ENCODE measurements around the gene EDA.
"Not testable (repeated sequence)": the region's sequence is repeated elsewhere in the genome, so short reads cannot be mapped to it uniquely, and the experiment has no call there.

The EDA gene

DNA sequence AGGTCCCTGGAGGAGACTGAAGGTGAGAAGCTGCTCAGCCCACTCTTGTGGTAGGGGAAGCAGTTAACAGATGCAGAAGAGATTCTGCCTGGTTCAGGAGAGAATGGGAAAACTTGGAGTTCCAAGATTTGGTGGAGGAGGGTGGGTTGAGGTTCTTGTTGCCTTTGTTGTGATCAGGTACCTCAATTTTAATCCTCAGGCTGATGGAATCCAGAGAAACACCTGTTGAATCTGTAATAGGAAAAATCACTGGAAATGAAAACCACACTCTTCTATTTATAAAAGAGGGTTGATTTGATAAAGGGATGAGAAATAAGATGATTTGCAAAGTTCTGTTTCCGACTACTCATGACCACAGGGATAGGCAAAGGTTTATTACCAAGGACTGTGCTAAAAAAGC is 132.1 kb downstream of the EDA start:
- DNase-seq = no peak

DNA sequence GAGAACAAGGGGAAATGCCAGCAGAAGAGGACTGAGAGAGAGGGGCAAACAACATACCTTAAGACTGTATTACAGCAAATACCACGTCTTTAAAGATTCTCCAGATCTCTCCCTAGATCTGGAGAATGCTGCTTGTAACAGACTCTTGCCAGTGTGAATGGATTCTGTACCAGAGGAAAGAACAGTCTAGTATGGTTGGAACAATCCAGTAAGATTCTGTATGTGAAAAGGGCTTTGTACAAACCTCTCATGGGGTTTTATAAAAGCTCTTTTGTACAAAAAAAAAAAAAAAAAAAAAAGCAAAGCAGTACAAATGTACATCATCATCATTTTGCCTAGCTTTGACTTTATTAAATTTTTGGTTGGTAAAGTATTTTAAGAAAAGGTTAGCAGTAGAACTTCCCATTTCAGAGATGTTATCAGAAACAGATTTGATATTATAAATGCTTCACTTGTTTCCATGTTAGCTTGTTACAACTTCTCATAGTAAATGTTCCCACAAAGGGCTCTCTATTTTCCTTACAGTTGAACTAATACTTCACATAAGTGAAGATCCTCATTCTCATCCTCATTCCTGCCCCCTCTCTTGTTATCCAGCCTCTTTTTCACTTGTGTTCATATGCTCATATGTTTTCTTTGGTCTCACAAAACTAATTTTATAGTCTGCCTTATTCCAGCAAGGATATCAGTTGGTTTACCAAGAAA is 144.2 kb downstream of the EDA start:
- DNase-seq = no peak

DNA sequence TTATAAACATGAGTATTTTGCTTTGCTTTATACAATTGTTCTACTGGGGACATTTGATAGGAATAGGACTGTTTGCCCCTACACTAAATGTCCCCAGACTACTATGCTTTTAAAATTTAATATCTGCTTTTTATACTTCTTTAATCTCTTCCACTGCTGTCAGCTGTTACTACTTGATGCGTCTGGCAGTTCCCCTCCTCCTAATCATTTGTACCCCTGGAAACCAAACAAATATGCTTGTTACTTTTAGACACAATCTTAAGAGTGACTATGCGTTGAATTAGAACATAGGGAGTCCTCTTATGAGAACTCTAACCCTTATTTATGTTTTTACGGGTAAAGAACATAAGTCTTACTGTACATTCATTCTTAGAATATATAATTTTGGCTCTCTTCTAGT is 145.7 kb downstream of the EDA start:
- DNase-seq = no peak

DNA sequence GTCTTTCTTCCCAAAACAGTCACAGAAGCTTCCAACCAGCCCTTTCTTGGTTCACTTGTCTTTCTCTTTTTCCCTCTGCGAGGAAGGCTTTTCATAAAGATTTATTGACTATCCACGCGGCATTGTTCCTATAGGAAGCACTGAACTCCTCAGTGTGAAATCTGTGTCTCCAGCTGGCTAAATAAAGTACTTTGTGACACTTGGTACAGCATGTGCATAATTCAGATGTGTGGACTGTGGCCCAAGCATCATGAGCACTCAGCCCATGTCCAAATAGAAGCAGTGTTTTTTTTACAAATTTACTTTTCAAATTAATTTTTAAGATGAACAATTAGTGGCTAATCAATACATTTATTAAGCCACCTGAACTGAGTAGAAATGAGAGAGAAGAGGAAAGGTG is 146.4 kb downstream of the EDA start:
- DNase-seq = no peak

DNA sequence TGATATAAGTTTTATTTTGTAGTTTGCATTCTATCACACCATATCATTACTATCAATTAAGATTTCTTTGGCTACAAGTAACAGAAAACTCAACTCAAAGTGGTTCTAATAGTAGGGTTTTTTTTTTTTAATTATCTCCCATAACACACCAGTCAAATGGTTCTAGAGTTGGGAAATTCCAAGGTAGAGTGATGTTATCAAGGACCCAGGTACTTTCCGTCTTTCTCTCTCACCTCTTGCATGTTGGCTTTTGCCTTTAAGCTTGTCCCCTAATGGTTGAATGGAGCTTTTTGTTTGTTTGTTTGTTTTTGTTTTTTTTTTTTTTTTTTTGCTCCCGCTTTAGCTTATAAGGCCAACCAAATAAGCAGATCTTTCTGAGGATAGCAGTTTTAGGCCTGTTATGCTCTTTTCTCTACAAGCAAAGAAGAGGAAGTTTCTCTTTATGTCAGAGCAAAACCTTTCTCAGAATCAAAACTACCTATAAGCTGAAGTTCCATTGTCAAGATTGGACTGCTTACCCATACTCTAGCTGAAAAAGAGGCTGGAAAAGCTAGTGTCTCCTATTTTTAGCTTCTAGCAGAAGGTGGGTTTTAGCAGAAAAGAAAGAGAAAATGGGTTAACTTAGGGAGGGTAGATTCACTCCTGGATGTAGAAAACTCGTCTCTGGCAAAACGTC is 177.5 kb downstream of the EDA start:
- DNase-seq = no peak

DNA sequence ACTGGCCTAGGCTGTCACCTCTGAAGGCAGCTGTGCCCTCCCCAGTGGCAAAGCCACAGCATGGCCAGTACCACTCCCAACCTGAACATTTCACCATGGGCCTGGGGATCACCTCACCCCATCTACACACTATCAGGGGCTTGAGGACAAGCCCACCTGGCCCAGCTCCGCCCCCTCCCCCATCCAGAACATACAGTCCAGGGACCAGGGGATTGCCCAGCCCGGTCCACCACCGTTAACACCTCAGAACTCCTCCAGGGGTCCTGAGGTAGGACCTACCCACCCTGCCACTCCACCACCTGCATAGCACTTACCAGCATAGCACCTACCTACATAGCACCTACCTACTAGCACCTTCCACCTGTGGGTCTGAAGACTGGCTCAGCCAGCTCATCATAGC is 179.8 kb downstream of the EDA start:
- no peak for DNase-seq

DNA sequence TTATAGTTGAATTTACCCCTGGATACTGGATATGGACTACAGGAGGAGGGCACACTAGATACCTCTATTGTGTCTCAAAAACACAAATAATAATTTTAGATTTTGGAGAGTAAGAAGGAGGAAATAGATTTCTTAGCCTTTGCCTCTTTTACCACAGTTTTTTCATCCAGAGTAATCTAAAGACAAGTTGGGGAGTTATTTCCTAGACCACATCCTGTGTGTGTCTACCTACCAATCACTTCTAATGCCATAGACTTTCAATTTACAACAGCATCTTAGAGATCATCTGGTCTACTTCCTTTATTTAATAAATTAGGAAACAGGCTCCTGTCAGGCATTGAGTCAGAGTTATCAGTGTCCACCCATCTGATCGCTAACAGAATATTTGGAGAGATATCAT is 191.5 kb downstream of the EDA start:
- DNase-seq = no peak

DNA sequence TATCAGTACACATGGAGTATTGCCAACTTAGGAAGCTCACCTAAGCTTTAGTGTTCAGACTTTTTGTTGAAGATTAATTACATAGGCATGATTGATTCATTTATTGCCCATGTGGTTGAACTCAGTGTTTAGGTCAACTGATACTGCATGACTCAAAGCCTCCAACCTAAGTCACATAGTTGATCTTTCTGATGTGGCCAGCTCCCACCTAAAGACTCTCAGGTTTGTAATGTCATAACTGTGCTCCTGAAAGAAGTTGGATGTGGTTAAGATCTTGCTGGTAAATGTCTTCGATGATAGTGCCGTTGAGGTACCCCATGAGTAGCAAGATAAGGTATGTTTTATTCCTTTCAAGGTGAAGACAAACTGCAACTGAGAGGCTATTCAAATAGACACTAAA is 192.5 kb downstream of the EDA start:
- DNase-seq = no peak

DNA sequence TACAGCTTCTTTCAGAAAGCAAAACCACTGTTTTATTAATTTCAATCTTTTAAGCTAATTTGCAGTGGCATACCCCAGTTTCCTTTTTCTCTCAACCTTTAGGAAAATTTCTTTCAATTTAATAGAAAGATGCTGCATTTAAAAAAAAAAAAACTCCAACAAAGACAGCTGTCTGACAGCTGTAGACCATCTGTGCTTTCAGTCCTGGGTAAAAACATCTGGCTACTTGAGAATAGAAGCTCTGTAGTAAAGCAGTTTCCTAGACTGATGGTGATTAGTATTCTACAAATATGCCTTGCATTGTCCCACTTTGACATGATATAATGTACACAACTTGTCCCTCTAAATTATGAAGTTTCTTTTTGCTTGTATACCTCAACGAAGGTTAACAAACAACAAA is 197.8 kb downstream of the EDA start:
- DNase-seq = no peak

DNA sequence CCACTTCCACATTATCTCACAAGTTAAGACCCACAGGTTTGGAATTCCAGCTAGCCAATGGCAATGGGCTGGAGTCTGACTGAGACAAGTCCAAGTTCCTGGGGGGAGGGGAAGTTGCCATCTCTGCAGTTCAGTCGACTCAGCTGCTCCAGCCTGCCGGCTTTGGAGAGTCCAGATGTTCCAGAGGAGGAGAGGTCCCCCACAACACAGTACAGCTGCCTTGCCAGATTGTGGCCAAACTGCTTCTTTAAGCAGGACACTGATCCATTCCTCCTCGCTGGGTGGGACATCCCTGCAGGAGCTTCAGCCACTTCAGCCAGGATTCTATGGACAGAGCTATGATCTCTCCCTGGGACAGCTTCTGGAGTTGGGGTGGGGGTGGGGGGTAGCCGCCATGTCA is 199.2 kb downstream of the EDA start:
- DNase-seq = no peak

DNA sequence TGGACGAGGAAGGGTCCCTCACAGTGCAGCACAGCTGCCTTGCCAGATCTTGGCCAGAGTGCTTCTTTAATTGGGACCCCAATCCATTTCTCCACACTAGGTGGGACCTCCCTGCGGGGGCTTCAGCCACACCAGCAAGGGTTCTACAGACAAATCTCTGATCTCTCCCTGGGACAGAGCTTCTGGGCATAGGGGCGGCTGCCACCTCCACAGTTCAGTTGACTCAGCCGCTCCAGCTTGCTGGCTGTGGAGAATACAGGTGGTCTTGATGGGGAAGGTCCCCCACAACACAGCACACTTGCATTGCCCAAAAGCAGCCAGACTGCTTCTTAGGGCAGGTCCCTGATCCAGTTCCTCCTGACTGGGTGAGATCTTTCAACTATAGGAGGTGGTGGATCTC is 199.6 kb downstream of the EDA start:
- DNase-seq = no peak

DNA sequence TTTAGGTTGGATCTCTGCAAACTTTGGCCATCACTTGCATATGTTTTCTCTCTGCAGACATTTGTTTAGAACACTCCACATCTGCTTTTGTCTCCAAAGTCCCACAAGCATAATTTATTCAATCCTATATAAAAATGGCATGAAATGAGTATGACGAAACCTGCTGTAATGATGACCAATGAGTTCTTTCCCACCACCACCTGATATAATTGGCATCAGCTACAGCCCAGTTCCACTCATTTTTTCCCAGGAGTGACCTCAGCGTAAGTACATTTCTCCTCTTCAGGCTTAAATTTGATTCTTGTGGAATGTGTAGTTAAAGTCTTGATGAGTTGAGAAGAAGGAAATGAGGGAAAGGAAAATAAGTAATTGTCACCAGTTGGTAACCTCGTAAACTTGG is 228.7 kb downstream of the EDA start:
- no peak for DNase-seq

DNA sequence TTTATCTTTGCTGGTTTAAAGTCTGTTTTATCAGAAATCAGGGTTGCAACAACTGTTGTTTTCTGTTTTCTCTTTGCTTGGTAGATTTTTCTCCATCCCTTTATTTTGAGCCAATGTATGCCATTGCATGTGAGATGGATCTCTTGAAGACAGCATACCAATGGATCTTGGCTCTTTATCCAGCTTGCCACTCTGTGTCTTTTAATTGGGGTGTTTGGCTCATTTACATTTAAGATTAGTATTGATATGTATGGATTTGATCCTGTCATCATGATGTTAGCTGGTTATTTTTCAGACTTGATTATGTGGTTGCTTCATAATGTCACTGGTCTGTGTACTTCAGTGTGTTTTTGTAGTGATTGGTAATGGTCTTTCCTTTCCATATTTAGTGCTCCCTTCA is 244.1 kb downstream of the EDA start:
- not testable (repeated sequence) for DNase-seq

DNA sequence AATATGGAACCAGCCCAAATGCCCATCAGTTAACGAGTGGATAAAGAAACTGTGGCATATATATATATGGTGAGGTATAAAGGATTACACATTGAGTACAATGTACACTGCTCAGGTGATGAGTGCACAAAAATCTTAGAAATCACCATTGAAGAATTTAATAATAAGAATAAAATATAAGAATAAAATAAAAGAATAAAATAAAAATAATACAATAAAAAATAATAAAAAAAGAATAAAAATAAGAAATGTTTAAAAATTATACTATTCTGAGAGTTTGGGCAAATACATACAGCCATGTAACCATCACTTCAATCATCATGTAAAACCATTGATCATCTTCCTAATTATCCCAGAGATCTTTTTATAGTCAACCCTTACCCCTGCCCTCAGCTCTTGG is 260.3 kb downstream of the EDA start:
- no peak for DNase-seq

DNA sequence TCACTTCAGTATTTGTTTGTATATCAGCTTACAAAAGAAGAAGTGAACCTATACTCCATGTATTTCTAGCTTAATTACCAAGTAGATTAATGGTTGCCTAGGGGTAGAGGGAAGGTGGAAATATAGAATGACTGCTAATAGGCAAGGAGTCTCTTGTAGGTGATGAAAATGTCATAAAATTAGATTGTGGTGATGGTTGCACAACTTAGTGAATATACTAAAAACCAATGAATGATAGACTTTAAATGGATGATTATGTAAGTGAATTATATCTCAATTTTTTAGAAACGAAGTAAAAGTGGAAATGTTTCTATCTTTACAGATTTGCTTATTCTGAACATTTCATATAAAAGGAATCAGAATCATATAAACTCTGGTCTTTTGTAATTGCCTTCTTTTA is 268.3 kb downstream of the EDA start:
- no peak for DNase-seq

DNA sequence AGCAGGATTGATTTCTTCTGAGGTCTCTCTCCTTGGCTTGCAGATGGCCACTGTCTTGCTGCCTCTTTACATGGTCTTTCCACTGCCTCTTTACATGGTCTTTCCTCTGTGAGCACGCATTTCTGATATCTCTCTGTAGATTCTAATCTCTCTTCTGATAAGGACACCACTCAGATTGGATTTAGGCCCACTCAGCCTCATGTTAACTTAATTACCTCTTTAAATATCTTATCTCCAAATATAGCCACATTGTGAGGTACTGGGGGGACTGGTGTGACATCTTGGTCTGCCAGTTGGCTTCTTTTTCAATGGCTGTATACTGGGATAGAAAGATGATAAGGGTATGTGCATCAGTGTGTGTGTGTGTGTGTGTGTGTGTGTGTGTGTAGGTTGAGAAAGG is 280.1 kb downstream of the EDA start:
- no peak for DNase-seq

DNA sequence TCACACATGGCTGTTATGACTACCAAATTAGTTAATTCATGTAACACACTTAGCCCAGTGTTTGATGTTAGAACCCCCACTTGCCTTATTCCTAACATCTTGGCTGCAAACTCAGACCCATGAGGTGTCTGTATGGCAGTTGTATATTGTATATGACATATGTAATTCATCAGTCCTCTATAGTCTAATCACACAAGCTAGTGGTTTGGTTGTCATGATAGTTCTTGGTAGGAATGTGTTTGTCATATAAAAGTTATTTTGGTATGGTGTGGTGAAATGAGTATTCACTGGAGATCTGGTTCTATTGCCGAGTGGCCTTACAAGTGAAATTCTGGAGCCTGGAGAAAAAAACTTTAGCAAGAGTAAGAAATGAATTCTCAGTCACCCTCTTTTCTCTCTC is 284.6 kb downstream of the EDA start:
- no peak for DNase-seq

DNA sequence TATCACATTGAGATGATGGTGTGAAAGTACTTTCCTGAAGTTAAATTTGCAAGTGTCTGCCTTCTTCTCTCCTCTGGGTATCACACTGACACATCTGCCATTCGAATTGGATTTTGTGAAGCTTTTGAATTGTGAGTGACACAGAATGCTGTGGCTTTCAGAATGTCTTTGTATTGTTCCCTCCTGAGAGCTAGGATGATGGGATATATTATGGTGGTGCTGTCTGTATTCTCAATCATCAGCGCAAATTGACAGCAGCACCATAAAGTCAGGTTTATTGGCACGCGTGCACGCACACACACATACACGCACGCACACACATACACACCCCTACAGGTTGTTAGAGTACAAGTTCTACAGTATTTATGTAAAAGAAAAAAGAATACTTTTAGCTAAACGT is 290.5 kb downstream of the EDA start:
- DNase-seq = no peak

DNA sequence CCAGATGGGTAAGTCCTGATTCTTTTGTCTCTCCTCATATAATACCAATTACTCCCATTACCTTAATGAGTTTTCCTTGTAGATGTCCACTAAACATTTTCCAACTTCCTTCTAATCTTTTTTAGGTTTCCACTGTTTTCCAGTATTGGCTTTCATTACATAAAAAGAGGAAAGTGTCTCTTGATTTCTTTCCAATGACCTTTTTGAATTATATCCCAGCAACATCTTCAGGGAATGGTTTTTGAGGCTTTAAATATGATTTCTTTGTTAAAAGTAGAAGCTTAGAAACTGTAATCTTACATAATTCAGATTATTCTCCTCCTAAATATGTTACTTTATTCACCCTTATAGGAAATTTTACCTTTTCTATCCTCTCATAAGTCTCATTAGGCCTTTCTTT is 298.9 kb downstream of the EDA start:
- no peak for DNase-seq

DNA sequence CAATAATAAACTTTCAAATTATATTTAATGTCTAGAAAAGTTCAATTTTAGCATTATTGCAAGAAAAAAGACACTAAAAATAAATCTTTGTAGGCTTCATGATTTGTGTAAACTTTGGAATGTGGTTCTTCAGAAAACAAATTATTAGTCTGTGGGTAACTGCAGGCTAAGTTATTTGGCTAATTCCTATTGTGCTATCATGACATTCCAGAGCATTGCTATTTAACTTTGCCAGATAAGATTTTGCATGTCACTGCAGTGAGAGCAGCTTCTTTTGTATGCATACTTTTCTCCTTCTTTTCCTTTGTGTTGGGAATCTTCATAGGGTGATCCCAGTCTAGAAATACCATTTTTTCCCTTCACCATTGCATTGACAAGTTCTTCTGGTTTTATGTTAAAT is 303.8 kb downstream of the EDA start:
- no peak for DNase-seq

DNA sequence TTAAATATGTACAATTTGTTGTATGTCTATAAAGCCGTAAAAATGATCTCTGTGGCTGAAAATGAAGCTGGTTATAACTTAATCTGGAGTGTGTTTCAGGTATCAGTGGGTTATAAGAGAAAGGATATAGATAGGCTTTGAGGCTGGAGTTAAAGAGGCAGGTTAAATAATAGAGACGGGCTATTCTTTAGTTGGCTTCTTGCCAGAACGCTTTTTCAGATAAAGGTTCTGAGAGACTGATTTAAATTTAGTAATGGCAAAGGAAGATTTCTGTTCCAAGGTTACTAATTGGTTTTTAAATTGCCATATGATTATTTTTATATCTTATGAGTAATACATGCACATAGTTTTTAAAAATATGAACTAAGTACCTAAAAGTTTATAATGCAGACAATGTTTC is 316.4 kb downstream of the EDA start:
- no peak for DNase-seq

DNA sequence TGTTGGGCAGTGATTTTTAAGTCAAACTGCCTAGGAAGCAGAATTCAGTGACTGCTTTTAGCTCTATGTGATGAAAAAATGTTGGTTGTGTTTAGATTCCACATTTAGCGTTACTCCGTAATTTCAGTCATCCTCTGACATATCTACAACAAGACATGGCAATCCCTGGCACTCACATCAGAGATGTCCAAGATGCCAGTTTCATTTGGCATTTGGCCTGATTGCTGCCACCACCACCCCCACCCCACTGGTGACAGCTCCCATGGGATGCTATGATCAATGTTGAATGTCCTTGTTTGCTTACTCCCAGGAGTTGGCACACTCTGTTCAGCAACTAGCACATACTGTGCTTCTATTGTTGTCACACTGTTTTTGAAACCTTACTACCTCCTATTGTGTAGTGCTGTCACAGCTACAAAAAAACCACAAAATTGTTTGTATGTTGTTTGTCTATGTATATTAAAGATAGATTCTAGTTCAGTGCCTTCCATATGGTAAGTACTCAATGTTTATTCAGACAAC is 332.4 kb downstream of the EDA start:
- DNase-seq = no peak

DNA sequence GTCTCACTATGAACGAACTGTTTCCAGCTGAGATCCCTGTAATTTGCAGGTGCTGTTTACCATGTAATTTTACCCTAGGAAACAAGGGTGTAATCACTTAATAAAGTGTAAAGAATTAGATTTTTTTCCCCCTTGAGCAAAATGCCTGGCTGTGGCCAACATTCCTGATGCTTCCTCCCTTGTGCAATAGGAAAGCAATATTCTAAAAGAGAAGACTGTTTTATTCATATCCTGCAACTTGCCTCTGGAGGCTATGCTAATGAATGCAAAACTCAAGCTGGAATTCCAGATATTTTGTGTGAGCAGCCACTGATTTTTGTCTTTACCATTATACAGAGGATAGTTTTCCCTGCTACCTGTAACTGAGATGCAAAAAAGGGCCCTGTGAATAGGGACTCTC is 335.8 kb downstream of the EDA start:
- no peak for DNase-seq

DNA sequence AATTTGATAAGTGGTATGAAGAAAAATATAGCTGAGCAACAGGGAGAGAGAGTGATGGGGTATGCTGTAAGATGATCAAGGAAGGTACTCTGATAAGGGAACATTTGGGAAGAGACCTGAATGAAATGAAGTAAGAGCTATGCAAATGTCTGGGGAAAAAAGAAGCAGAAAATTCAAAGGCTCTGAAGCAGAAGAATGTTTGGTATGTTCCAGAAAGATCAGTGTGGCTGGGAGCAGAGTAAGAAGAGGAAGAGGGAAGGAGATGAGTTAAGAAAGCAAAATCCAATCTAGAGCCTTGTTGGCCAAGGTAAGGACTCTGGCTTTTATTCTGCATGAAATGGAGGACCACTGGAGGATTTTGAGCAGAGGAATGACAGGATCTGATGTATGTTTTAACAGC is 343.8 kb downstream of the EDA start:
- no peak for DNase-seq

All from activated effector memory CD4-positive, alpha-beta T cell treated with anti-CD3 and anti-CD28 coated beads, Interleukin-2, amount 50 U/mL, for 16 hours (primary cell).